ENCODE results near the gene NAPA.
A peak's percentile ranks its signal among the peaks of the same experiment; 100 is the strongest.

NAPA gene

DNA sequence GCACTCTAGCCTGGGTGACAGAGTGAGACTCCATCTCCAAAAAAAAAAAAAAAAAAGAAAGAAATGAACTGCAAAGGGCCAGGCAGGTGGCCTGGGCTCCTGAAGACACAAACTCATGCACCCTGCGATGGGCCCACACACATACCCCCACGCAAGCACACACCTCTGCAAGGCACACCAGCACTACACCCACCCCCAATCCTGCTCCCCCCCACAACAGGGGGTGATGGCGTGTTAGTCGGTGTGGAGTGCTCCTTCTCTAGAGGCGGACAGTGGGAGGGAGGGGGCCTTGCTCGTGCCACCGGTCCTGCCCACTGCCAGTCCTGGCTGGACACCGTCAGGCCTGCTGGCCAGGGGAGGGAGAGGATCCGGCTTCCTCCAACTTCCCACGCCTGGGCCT lies 41.5 kb downstream of the NAPA start:
- Histone ChIP-seq H3K4me3 (replicated peaks; ENCODE audit: insufficient read depth, low read length) (no peak overlapping the region), H3K27ac (replicated peaks) (no peak overlapping the region), H3K27me3 (ENCODE audit: insufficient read depth, poor library complexity, severe bottlenecking) (peaks cover 34% of the 10 kb centered on the region)
- TF ChIP-seq POLR2AphosphoS5 (IDR thresholded peaks at IDR 0.05; ENCODE audit: low read depth) (no peak), REST (IDR thresholded peaks at IDR 0.05; ENCODE audit: insufficient replicate concordance, low read depth) (no peak), GABPA (IDR thresholded peaks at IDR 0.05; ENCODE audit: low read depth) (no peak), CTCF (IDR thresholded peaks at IDR 0.05; ENCODE audit: insufficient read depth, low read length) (no peak), SPI1 (IDR thresholded peaks at IDR 0.05; ENCODE audit: borderline replicate concordance, low read depth) (no peak)
- no peak for DNase-seq (ENCODE audit: low read depth in 1 of 2, low spot score in 1 of 2)

DNA sequence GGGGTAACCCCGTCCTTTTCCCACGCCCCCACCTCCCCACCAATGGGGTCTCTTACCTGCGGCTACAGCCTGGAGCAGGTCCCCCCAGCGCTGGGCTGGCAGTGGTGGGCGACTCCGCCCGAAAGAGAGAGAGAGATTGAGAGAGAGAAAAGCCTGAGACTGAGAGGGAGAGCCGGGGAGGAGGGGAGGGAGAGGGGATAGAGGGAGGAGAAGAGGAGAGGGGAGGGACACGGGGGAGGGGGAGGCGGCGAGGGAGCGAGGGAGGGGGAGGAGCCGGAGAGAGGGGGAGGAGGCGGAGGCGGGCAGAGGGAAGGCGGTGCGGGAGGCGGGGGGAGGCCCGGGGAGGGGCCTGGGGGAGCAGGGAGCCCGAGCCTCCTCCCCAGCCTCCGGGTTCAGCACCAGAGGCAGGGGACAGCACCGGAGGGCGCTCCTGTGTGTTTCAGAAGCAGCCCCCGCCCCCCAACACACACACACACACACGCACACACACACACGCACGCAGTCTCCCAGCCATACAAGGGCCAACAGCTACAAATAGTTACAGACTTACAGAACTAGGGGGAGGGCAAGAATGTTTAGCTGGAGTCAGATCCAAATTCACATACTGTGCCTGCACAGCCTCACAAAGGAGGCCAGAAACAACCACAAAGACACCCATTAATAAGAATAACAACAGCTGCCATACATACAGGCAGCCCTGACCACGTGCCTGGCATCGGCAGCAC lies 43.0 kb downstream of the NAPA start, which contains the start of gene SLC8A2:
Gene SLC8A2 (minus strand): TSS at position 161 of the 725 bp plus-strand sequence. CDS start 5,490 bp downstream, outside the sequence.
- Histone ChIP-seq H3K4me3 (replicated peaks; ENCODE audit: insufficient read depth, low read length) (no peak within 1 kb of the TSS), H3K27me3 (ENCODE audit: insufficient read depth, poor library complexity, severe bottlenecking) (peaks cover 43% of the 10 kb centered on the region), H3K27ac (replicated peaks) (no peak within 1 kb of the TSS)
- DNase-seq (ENCODE audit: low read depth in 1 of 2, low spot score in 1 of 2) = peak; percentile 52 to 59
- TF ChIP-seq GABPA (IDR thresholded peaks at IDR 0.05; ENCODE audit: low read depth) (no peak), REST (IDR thresholded peaks at IDR 0.05; ENCODE audit: insufficient replicate concordance, low read depth) (peak; percentile 94), SPI1 (IDR thresholded peaks at IDR 0.05; ENCODE audit: borderline replicate concordance, low read depth) (no peak)

DNA sequence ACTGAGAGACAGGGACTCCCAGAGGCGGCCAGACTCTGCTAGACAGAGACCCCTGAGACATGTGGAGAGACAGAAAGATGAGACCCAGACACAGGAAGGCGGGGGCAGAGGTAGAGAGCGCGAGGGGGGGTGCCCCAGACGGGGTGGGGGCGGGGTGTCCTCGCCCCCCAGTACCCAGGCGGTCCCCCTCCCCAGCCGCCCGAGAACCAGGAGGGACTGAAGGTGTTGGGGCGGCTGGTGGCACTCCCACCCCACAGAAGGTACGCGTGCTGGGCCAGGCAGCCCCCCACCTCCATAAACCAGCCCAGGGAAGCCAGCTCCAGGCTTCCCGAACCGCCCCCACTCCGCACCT lies 43.5 kb downstream of the NAPA start:
- Histone ChIP-seq H3K27ac (replicated peaks) (no peak overlapping the region), H3K27me3 (ENCODE audit: insufficient read depth, poor library complexity, severe bottlenecking) (peaks cover 44% of the 10 kb centered on the region), H3K4me3 (replicated peaks; ENCODE audit: insufficient read depth, low read length) (no peak overlapping the region)
- DNase-seq (ENCODE audit: low read depth in 1 of 2, low spot score in 1 of 2) = no peak
- TF ChIP-seq POLR2AphosphoS5 (IDR thresholded peaks at IDR 0.05; ENCODE audit: low read depth) (no peak), CTCF (IDR thresholded peaks at IDR 0.05; ENCODE audit: insufficient read depth, low read length) (no peak), GABPA (IDR thresholded peaks at IDR 0.05; ENCODE audit: low read depth) (no peak), REST (IDR thresholded peaks at IDR 0.05; ENCODE audit: insufficient replicate concordance, low read depth) (no peak), SPI1 (IDR thresholded peaks at IDR 0.05; ENCODE audit: borderline replicate concordance, low read depth) (no peak)
